NCI-H2029 treated with DMSO at 0.1 percent for 48 hours (cell line): ENCODE measurements around the gene KCTD1.
"Not testable (repeated sequence)": the region's sequence is repeated elsewhere in the genome, so short reads cannot be mapped to it uniquely, and the experiment has no call there.

Source experiments
- DNase-seq: peaks from one replicate; lab custom pipeline; 2025; lab: John Stamatoyannopoulos, UW

Gene KCTD1

DNA sequence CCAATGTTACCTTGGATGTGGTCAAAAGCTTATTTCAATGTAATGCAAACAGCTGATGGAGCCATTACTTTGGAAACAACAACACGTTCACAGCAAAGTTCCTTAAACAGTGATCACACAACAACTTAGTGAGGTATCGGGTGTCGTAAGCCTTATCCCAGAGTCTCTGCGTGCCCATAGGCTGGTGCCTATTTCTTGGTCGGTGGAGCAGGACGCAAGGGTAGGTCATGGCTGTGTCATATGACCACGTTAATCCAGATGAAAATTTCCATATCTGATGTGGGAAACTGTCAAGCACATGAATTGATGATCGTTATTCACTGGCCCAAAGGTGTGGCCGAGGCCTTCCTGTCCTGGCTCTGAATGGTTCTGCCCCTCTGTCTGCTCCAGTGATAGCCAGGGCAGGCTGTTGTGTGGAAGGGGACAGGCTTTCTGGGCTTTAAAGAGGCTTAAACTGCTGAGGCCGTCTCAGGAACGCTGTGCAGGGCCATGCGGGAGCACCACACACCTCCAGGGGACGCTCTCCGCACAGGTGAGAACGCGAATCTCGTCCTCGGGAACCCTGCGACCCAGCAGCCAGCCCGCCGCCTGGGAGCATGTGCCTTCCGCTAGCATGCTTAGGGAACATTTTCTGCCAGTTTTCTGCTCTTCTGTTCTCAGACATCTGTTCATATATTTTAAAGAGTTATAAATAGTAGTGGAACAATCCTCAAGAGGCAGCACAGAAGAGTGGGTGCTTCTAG lies 90.6 kb downstream of the KCTD1 start:
- DNase-seq, result no peak

DNA sequence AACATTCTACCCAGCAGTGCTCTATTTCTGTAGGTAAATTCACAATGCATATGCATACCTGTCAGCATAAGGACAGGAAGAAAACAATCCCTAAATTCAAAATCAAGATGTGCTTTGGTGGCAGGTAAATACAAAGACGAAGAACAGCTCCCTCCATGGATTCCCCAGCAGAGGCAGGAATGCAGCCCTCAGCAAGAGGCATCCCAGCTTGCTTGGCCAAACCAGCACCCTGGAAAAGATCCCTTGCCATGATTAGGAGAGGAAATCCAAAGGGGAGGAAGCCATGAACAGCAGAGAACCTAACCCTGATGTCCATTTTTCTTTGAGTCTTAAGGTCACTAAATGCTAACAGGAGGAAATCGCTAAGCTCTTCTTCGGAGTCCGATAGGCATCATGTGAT lies 91.2 kb downstream of the KCTD1 start:
- no peak for DNase-seq

DNA sequence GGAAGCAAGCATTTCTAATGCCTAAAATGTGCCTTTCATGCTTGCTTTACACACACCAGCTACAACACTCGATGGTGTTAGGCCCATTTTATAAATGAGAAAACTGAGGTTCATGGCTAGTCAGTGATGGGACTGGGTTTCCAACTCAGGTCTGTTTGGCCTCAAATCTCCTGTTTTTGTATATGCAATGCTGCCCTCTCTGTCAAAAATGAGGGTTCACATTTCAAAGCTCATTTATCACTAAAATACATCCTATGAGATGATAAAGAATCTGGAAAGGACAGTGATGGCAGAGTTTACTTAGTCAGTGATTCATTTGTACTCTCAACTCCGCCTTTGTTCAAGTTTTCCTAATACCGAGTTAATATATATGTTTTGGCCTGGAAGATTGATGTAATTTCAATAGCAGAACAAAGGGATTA lies 92.3 kb downstream of the KCTD1 start:
- DNase-seq, result no peak

DNA sequence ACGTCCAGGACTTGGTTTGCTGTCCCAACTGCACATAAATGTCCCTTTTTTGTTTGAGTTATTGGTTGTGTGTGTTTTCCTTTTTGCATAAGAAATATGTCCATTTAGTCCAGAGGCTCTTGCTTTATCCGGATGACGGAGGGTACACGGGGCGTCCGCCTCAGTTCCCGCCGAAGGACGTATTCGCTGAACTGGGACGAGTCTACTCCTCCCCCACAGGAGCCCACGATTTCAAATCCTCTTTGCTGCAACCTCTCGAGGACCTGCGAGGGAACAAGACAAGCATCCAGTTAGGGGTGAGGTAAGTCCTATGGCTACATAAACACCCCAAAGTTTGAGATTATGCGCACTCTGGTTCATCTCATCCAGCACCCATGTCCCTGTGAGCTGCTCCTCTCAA lies 92.7 kb downstream of the KCTD1 start:
- DNase-seq, result no peak

DNA sequence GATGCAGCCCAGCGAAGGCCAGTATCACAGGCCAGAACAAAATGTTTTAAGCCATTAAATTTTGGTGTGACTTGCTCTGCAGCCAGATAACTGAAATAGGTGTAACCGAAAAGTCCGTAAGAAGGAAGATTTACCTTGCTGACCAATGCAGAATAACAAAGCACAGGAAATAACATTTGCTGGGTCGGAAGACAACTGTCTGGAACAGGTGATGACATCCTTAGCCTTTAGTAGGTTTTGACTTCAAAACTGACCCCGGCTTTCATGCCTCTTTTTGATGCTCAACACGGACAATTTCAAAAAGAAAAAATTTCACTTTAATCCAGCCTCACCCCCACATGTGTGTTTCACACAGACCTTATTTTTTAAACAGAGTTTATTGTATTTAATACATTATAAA lies 93.7 kb downstream of the KCTD1 start:
- DNase-seq, result no peak

DNA sequence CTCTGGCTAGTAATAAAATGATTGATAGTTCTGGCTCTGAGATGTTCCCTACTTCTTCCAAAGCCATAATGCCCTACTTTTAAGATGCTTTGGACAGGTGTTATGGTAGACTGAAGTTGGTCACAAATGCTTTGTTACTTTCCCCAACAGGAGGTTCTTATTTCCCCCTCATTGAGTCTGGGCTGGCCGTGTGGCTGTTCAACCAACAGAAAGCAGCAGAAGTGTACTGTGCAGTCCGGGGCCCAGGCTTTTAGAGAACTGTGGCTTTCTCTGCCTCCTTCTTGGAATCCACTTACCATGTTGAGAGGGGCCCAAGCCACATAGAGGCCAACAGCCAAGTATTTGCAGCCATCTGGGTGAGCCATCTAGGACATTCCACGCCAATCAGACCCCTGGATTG lies 94.2 kb downstream of the KCTD1 start:
- no peak for DNase-seq

DNA sequence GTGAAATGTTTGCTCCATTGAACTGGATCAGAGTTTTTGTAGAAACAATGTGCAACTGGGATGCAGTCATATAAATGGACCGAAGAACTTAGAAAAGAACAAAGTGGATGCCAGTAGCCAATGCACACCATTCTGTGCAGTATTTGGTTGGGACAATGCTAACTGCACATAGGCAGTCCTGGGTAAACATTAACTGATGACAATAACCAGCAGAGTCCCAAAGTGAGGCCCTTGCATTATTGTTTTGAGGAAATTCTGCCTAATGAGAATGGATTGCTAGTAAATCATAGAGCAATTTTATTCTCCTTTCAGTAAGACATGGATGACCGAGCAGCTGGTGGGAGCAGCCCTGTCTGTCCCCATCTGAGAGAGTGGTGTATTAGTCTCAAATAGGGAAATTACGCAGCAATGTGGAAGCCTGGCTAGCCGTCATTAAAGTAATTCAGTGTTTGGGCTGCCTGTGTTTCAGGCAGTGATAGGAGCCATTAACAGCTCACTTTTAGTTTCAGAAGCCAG lies 94.9 kb downstream of the KCTD1 start:
- no peak for DNase-seq

DNA sequence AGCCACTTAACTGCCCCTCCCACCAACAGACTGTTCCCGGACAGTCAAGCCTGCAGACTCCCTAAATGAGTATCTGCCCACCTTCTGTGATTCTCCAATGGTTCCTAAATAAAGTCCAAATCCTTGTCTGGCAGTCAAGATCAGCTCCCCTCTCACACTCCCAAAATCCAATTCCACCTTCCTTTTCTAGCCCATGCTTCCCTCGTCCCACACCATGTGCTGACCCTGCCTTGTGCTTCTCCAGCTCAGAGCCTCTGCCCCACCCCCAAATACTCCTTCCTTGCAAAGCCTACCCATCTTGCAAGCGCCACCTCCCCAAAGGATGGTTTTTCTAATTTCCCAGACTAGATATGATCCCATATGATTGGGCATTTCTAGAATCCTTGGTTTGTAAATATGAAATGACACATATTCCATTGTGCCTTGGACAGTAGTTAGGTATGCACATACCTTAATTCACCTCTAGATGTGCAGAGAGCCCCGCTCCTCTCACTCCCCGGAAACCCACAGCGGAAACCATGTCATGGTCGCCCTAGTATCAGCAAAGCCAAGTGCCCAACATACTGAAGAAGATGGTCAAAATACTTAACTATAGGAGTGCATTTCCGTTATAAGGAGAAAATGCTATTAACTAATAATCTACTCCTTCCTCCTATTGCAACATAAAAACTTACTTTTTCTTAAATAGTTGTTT lies 97.2 kb downstream of the KCTD1 start:
- DNase-seq, result no peak

DNA sequence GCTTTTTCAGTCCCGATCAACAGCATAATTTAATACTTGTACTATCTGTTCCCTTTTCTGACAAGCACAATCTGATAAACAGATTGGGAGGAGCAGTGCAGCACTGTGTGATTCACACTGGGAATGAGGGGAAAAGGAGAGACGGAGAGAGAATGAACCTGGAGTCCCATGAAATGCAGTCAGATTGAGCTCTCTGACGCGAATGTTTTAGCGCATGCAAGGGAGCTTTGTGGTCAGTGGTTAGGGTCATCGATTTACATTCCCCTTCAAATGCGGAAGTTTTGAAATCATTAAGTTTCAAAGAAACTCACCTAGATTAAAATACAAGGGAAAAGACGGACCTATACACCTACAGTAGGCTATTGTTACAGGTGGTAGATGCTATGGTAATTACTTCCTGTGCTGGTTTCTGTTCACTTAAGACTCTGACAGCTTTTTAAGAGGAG lies 99.6 kb downstream of the KCTD1 start:
- DNase-seq, result no peak

DNA sequence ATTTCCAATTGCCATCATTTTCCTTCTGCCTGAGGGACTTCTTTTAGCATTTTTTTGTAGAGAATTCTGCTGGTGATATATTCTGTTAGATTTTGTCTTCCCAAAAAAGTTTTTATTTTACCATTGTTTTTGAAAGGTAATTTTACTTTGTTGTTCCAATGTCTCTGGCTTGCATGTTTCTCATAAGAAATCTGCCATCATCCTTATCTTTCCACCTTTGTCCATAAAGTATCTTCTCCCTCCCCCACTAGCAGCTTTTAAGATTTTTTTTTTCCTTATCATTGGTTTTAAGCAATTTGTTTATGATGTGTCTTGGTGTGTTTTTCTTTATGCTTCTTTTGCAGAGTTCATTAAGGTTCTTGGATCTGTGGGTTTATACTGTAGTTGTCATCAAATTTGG lies 104.5 kb downstream of the KCTD1 start:
- no peak for DNase-seq

DNA sequence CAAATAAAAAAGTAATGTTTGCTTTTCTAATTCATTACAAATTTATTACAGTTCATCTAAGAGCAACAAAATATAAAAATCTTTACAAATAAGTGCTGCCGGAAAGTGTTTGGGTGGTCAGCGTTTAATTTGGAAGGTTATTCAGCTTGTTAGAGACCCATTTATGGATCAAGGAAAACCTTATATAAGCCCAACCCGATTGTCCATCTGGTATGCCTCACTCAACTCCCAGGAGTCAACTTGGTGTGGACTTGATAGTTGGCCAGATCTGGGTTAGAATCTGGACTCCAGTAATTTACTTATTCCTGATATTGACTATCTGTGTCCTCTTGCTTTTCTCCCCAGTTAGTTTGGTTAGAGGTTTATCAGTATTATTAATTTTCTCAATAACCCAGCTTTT lies 106.2 kb downstream of the KCTD1 start:
- no peak for DNase-seq

DNA sequence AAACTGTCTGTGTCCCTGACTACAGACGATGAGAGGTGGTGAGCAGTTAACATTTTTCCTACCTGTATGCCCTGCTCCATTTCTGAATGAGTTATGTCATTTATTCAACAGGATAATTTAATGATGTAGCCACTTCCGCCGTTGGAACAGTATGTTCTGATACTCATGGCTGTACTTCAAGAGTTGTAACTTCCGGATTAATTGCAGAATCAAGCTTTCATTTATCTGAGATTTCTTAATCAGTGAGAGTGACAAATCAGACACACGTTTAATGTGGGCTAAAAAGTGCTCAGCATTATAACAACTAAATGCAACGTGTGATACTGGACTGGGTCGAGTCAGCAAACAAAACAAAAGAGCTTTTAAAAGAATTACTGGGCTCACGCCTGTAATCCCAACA lies 107.7 kb downstream of the KCTD1 start:
- DNase-seq, result no peak

DNA sequence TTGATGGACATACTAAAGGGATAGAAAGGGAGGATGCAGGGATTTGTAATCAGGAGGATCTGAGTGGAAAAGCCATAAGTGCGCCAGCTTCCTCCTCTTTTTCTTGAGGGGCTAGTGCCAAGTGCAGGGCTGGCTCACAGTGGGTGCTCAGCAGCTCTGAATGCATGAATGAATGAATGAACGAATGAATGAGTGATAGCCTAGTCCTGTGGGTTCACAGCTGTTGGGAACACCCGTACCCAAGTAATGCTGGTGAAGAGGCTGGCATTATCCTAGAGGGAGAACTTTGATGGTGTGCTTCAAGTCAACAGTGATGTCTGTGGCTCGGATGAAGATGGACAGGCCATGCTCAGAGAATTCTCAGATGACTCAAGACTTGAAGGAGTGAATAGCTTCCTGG lies 108.8 kb downstream of the KCTD1 start:
- no peak for DNase-seq

DNA sequence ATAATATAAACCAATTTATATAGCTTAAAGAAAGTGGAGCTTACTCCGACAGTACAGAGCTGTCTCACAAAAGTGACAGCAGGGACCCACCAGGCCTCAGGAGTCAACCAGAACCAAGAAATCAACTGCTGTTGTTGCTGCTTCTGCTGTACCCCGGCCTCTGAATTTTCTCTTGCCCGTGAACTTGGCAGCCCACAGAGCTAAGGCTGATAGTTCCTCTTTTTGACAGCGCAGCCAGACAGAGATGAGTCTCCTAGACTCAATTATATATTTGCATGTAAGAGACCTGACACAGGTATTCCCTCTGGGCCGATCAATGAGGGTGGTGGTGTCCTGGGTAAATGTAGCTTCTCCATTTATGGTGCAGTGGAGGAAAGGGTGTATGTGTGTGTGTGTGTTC lies 109.4 kb downstream of the KCTD1 start:
- DNase-seq, result no peak

DNA sequence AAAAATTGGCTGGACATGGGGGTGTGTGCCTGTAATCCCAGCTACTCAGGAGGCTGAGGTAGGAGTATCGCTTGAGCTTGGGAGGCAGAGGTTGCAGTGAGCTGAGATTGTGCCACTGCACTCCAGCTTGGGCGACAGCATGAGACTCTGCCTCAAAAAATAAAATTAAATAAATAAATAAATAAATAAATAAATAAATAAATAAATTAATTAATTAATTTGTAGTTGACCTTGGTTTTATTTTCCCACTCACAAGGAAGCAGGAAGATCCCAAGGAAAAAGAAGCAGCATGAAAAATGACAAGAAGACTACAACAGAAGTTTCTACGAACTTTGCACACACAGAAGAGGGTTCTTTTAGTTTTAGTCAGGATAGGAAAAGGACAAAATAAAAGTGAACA lies 110.7 kb downstream of the KCTD1 start:
- not testable (repeated sequence) for DNase-seq

DNA sequence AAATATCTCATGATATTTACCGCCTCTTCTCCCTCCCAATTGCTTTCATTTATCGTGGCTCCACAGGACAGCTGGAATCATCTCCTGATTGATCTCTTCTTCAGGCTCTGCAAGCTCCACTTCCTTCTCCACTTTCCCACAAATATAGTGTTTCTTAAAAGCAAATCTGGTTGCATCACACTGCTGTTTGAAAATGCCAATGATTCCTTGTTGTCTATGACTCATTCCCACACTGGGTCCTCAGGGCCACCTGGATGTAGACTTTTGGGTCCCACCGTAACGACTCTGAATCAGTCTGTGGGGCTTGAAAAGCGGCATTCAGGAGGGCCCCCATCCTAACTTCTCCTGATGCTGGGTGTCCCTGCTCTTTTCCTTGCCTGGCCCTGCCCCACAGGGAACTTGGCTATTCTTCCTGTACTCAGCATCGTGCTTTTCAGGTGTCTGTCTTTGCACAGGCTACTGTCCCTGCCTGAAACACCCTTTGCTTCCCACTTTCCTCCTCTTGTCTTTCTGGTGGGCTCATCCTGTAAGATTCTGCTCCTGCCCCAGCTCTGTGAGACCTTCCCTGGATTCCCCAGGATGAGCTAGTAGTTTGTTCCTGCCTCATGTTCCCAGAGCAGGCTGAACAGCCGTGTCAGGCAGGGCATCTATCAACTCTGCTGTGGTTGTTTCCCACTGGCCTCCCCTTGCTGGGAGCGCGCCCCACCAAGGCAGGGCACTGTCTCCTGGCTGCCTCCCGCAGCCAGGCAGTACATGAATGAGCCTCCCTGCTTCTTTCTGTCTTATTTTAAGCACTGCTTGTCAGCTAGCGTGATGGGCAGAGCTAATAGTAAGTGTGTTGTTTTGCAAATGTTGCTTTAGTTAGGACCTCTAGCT lies 111.9 kb downstream of the KCTD1 start:
- DNase-seq, result no peak

DNA sequence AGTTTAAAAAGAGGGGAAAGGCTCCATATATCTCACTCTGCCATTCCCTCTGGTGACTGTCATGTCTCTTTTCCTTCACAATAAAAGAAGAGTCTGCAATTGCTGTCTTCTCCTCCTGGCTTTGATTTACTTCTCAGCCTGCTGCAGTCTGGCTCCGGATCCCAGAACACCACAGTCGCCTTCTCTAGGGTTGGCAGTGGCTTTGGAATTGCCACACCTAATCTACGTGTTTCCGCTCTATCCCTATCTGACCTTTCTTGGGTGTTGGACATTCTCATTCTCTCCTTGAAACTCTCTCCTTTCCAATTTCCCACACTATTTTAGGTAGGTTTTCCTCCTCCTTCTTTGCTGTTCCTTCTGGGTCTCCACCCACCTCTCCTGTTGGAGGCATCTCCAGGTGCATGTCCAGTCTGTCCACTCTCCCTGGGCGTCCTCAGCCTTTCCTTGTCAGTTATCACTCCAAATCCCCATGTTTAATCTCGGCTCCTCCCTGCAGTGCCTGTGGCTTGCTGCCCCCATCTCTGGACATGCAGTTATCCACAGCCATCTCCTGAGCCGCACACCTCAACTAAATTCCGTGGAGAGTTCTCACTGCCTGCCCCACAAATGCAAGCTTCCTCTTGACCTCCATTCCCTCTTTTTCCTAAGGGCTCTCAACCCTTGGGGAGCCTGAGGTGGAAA lies 112.8 kb downstream of the KCTD1 start:
- no peak for DNase-seq

DNA sequence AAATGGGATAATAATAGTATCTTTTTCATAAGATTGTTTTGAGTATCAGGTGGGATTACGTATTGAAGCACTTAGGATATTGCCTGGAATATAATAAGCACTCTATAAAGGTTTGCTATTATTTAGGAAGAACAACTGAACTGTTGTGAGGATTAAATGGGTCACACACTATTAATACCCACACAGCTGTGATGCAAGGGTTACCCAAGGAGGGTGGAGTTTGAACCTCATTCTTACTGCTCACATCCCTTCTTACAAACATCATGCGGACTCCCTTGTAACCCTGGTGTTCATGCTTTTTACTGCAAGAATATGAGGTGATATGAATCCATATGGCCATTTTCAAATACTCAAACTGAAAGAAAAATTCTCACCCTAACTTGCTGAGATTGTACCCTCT lies 113.5 kb downstream of the KCTD1 start:
- no peak for DNase-seq

DNA sequence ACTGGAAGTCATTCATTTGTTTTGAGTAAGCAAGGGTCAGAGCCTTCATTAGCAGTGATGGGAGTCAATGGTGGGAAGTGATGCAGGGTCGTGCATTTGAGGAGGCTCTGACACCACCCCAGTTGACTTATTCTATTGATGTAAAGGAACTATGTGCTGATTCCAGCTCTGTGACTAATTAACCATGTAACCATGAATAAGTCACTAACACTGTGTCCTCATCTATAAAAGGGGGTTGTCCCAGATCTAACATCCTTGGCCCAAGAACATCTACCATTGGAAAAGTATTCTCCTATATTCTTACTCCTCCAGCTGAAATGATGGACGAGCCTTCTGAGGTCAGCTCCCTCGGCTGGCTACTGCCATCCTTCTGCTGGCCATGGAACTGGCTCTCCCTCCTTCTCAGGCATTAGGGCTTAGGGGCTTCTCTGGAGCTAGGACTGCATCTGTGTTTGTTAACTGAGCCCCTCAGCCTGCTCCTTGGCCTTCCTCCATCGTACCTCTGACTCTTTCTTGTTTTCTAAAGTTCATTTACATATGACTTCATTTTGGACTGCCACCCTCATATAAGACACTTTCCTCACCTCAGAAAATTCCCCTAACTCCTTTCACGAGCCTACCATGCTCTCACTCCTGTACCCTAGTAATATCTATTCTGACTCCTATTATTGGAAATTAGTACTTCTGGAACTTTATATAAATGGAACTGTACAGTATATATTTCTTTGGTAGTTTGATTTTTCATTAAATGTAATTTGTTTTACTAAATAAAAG lies 115.5 kb downstream of the KCTD1 start:
- DNase-seq, result no peak

DNA sequence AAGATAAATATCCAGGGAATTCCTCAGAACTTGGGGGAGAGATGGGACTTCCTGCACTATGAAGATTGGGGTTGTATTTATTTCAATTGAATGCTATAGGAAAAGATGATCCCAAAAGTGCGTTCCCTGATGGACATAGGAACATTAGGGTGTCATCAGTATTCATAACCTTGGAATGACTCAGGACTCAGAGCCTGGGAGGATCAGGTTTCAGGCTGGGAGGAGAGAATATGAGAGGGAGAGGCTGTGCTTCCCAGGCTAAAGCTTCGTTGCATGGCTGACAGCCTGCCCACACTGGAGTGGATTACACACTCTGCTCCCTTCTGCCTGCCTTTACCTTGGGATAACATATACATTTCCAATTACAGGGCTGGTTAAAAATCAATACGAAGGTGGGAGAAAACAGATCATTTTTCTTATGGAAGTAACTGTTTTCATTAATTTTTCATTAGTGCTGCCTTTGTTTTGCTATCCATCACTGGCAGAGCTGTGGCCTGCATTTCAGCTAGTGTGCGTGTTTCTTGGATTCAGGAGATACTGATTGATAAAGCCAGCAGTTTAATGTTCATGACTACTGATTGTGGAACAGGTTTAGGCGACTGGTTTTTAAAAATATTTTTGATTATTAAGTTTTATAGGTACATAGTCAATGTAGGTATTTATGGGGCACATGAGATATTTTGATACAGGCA lies 118.7 kb downstream of the KCTD1 start:
- peak; percentile 27 for DNase-seq

DNA sequence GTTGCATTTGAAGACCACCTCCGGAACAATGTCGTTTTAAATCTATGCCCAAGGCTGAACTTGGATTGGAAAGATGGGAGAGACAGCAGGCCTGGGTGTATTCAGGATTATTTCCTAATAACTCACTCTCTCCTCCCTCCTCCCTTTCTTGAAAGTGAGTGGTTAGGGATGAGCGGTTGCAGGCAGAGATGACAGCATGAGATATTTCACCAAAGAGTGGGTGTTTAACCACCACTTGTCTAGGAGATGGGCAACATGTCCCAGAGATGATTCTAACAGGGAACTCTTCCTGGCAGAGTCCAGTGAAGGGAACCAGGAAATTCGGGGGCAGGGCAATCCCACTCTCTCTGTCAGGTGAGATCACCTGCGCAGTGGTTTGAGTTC lies 123.2 kb downstream of the KCTD1 start:
- DNase-seq, result no peak
